ENCODE measurements around the gene CTSA. TPM values are rescaled to one million over a fixed set of nuclear protein-coding genes. Genes with fewer than 3 reads are reported as not detected.

CTSA gene
- total RNA-seq, 1 experiment from 2014 or later: 109 TPM

GRCh38 chr20:45888681-45889080 lies 2.5 kb upstream of the CTSA start (continued):
- TF ChIP-seq, protein P1, sequence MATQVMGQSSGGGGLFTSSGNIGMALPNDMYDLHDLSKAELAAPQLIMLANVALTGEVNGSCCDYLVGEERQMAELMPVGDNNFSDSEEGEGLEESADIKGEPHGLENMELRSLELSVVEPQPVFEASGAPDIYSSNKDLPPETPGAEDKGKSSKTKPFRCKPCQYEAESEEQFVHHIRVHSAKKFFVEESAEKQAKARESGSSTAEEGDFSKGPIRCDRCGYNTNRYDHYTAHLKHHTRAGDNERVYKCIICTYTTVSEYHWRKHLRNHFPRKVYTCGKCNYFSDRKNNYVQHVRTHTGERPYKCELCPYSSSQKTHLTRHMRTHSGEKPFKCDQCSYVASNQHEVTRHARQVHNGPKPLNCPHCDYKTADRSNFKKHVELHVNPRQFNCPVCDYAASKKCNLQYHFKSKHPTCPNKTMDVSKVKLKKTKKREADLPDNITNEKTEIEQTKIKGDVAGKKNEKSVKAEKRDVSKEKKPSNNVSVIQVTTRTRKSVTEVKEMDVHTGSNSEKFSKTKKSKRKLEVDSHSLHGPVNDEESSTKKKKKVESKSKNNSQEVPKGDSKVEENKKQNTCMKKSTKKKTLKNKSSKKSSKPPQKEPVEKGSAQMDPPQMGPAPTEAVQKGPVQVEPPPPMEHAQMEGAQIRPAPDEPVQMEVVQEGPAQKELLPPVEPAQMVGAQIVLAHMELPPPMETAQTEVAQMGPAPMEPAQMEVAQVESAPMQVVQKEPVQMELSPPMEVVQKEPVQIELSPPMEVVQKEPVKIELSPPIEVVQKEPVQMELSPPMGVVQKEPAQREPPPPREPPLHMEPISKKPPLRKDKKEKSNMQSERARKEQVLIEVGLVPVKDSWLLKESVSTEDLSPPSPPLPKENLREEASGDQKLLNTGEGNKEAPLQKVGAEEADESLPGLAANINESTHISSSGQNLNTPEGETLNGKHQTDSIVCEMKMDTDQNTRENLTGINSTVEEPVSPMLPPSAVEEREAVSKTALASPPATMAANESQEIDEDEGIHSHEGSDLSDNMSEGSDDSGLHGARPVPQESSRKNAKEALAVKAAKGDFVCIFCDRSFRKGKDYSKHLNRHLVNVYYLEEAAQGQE (IDR thresholded peaks at IDR 0.05; ENCODE audit: low read depth): no peak

DNA sequence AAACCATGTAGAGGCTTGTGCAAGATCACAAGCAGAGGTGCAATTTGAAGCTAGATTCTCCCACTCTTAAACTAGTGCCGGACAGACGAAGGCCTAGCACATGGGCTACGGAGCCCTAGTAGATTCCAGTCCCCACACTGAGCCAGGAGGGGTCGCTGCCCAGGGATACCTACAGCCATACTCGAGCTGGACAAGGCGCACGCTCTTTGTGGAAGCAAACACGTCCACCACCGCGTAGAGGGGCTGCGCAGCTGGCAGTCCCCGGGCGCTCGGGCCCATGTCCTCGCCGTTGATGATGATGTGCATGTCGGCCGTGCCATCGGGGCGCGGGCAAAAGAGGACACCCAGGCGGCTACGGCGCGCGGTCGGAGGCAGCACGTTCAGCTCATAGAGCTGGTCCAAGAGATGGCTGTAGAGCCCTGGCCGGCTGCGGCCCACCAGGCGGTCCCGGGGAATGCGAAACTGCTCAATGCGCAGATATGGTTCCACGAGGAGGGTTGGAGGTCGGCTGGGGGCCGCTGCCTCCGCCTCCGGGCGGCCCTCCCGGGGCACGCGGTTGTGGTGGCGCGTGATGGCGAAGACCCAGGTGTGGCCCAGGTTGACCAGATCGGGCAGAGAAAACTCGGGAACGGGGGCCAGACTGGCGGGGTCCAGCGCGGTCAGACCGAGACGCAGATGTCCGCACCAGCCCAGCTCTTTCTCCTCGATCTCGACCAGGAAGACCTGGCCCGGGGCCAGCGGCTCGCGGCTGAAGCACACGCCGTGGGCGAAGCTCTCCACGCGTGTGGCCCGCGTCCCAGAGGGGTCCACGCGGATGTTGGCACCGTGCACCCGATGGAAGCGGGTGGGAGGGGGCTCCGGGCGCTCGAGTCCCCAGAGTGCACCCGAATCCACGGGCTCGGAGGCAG lies 804 bp upstream of the CTSA start:
- Histone ChIP-seq H3K9me2 (ENCODE audit: insufficient read depth) (no peaks in the 10 kb centered on the region), H3K27me3 (ENCODE audit: insufficient read depth, low read length) (no peaks in the 10 kb centered on the region), H3K79me2 (ENCODE audit: insufficient read depth, low read length) (peaks cover 4% of the 10 kb centered on the region; the same call in 1 of the 2 replicates), H3K9ac (ENCODE audit: low read length) (peak overlapping the region; percentile 76), H3K9me3 (ENCODE audit: control insufficient read depth in 1 of 2, insufficient read depth in 1 of 2, low read depth in 1 of 2, low read length in 2 of 2) (no peaks in the 10 kb centered on the region), H3K4me3 (replicated peaks in 1 of 2; ENCODE audit: low read depth in 1 of 2, low read length in 2 of 2) (peak overlapping the region; percentile 83 to 93), H3K27ac (ENCODE audit: low read depth, low read length) (peak overlapping the region; percentile 77; the same call in 1 of the 2 replicates), H4K20me1 (ENCODE audit: insufficient read depth) (no peaks in the 10 kb centered on the region), H2AFZ (ENCODE audit: low read depth, low read length, poor library complexity, severe bottlenecking) (peak overlapping the region; percentile 80), H3K36me3 (ENCODE audit: control insufficient read depth in 1 of 2, insufficient read depth in 2 of 2, low read length in 2 of 2) (peaks cover 6 to 21% of the 10 kb centered on the region in 2 experiments; a peak in 3 of 4 replicates), H3K4me2 (ENCODE audit: low read length) (peak overlapping the region; percentile 99), H3K4me1 (ENCODE audit: control insufficient read depth in 1 of 2, insufficient read depth in 2 of 2, low read length in 2 of 2) (peaks cover 11 to 21% of the 10 kb centered on the region in 2 experiments)
- no peak for ATAC-seq
- DNase-seq (ENCODE audit: low read depth, low spot score): no peak
- intact Hi-C loops (cut with micrococcal nuclease): no loop called here
- ChIA-PET CTCF (no interaction called here), POLR2A (no interaction called here), RAD21 (ENCODE audit: low non-redundant PET in 1 of 2, low total read pairs in 2 of 2, uncharacterized antibody in 2 of 2, unreplicated experiment in 2 of 2) (no interaction called here)
- BruUV-seq (replicated peaks): TSS peak; percentile 78
- no peak for TF ChIP-seq EZH2 (IDR thresholded peaks at IDR 0.05)
